Activated CD4-positive, alpha-beta T cell treated with anti-CD3 and anti-CD28 coated beads, Interleukin-2, amount 10 ng/mL, durations not matched to agents 24 days and 14 days (primary cell): ENCODE data around the gene HSF2BP. TPM values are rescaled to one million over a fixed set of nuclear protein-coding genes. Genes with fewer than 3 reads are reported as not detected.
A peak's percentile ranks its signal among the peaks of the same experiment; 100 is the strongest.

Experiments
- DNase-seq: peaks from one replicate; pipeline ENCODE4 v3.0.0; 2022
- H3K27ac Mint-ChIP-seq: one replicate; pipeline ENCODE4 v1.8.0; 2022; ENCODE audit warnings: mild to moderate bottlenecking, mixed read lengths
- H3K27me3 Mint-ChIP-seq: one replicate; pipeline ENCODE4 v1.8.0; 2022; ENCODE audit warnings: mixed read lengths
- H3K36me3 Mint-ChIP-seq: one replicate; pipeline ENCODE4 v1.8.0; 2022; ENCODE audit warnings: low read depth, mild to moderate bottlenecking, mixed read lengths
- H3K4me1 Mint-ChIP-seq: one replicate; pipeline ENCODE4 v1.8.0; 2021; ENCODE audit warnings: mixed read lengths
- H3K4me3 Mint-ChIP-seq: one replicate; pipeline ENCODE4 v1.8.0; 2022; ENCODE audit warnings: mild to moderate bottlenecking, moderate library complexity, mixed read lengths
- H3K9me3 Mint-ChIP-seq: one replicate; pipeline ENCODE4 v1.8.0; 2021; ENCODE audit warnings: mixed read lengths
- intact Hi-C: fragments of 100-400 bp; cut with micrococcal nuclease; formaldehyde crosslinking; loops from one replicate; pipeline ENCODE4 v1.15.1; 2023
- total RNA-seq: library from RNA; stranded (reverse); gene quantifications from 2 replicates; pipeline ENCODE4 v1.2.3, GENCODE V29; 2022

The HSF2BP gene
- total RNA-seq, 1 donor from 2014 or later, result 1.3 TPM

DNA sequence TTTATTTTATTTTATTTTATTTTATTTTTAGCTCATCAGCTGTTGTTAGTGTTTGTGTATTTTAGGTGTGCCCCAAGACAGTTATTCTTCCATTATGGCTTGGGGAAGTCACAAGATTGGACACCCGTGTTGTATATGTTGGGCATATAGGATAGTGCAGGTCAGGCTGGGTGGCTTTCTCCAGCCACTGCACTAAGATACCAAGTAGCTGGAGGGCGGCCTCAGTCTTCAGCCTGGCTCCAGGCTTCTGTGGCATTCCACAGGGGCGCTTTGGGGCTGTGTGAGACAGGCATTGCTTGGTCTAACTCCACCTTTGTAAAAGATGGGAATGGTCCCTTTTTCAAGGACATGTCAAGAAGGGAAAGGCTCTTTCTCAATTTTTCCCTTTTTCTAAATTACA, 16.6 kb upstream of the HSF2BP start:
- no peak overlapping the region for H3K27ac Mint-ChIP-seq
- H3K36me3 Mint-ChIP-seq, result peaks cover 67% of the 10 kb centered on the region
- H3K27me3 Mint-ChIP-seq, result no peaks in the 10 kb centered on the region
- DNase-seq, result no peak
- intact Hi-C loops, result no loop called here
- peaks cover 7% of the 10 kb centered on the region for H3K4me1 Mint-ChIP-seq
- H3K4me3 Mint-ChIP-seq, result no peak overlapping the region
- H3K9me3 Mint-ChIP-seq, result no peaks in the 10 kb centered on the region

DNA sequence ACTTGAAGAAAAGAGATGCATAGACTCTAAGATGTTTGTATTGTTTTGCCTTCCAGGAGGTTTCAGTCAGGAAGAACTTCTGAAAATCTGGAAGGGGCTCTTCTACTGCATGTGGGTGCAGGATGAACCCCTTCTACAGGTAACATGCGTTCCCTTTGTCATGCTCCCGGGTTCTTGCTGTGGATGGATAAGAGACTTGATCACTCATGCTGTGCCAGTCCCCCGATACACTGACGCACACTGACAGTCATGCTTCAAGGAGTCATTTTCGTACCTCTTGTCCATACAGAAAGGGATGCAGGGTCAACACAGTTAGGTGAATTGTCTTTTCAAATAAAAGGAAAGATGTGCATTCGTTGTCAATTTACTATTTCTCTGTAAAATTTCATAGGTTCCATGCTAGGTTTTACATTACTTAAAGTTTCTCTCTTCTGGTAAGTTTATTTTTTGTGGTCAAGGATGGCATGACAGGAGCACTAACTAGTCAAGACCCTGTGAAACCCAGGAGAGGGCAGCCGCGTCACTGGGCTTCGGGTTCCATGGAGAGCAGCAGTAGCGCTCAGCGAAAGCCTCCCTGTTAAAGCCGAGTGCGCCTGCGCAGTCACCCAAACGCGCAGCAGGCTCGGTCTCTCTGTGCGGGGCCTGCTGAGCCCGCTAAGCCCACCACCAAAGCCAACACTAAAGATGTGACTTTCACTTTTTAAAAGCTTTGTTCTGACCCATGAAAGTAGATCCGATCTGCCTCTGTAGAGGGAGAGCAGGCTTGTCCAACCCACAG, 10.7 kb upstream of the HSF2BP start:
- peaks cover 16% of the 10 kb centered on the region for H3K4me1 Mint-ChIP-seq
- no peaks in the 10 kb centered on the region for H3K9me3 Mint-ChIP-seq
- H3K27me3 Mint-ChIP-seq, result no peaks in the 10 kb centered on the region
- DNase-seq, result no peak
- no peak overlapping the region for H3K27ac Mint-ChIP-seq
- H3K4me3 Mint-ChIP-seq, result no peak overlapping the region
- intact Hi-C loops, result loop anchor here (10.0 kb wide), 1 partner anchor 115 kb away; the partner anchor contains the start of gene RRP1
- H3K36me3 Mint-ChIP-seq, result peaks cover 52% of the 10 kb centered on the region

DNA sequence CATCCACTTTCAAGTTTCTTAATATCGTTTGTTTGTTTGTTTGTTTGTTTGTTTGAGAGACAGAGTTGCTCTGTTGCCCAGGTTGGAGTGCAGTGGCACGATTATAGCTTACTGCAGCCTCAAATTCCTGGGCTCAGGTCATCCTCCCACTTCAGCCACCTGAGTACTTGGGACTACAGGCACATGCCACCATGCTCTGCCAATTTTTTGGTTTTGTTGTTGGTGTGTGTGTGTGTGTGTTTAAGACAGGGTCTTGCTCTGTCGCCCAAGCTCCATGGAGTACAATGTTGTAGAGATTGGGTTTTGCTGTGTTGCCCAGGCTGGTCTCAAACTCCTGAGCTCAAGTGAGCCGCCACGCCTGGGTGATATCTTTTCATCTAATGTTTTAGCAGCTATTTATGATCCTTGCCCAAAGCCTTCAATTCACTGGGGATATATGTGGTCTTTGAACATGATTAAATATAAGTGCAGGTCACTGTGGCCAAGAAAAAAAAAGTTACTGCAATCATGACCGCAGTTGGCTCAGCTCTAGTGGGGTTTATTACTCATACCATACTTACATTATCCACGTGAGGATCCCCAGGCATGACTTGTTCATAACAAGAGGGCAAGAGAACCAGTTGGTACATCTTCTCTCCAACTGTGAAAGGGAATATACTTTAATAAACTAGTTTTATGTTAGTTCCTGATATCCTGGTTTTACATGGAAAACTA, 8.1 kb upstream of the HSF2BP start:
- Mint-ChIP-seq H3K36me3 (peaks cover 57% of the 10 kb centered on the region), H3K9me3 (no peaks in the 10 kb centered on the region), H3K27ac (peak overlapping the region; percentile 17), H3K4me3 (no peak overlapping the region), H3K4me1 (peaks cover 32% of the 10 kb centered on the region), H3K27me3 (no peaks in the 10 kb centered on the region)
- intact Hi-C loops, result loop anchor here (10.0 kb wide), 1 partner anchor 117 kb away; the partner anchor contains the start of gene RRP1
- DNase-seq, result no peak

DNA sequence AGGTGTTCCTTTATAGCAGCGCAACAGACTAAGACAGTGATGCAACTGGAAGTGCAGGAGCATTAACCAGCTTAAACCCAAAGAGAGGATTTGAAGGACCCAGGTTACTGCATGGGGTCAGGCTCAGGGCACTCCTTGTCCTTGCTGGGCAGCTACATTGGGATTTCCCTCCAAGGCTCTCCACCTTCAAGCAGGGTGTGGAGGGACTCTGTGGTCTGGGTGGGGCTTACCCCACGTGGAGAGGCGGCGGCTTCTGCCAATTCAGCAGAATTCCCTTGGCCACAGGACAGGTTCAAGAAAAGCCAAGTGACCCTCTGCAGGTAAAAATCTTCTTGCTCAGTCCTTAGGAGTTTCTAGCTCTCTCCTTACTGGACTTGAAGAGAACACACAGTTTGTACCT, 6.6 kb upstream of the HSF2BP start:
- intact Hi-C loops, result loop anchor here (10.0 kb wide), 1 partner anchor 119 kb away; the partner anchor contains the start of gene RRP1
- Mint-ChIP-seq H3K9me3 (no peaks in the 10 kb centered on the region), H3K4me3 (no peak overlapping the region), H3K36me3 (peaks cover 56% of the 10 kb centered on the region), H3K4me1 (peaks cover 46% of the 10 kb centered on the region), H3K27ac (no peak overlapping the region), H3K27me3 (no peaks in the 10 kb centered on the region)
- no peak for DNase-seq

DNA sequence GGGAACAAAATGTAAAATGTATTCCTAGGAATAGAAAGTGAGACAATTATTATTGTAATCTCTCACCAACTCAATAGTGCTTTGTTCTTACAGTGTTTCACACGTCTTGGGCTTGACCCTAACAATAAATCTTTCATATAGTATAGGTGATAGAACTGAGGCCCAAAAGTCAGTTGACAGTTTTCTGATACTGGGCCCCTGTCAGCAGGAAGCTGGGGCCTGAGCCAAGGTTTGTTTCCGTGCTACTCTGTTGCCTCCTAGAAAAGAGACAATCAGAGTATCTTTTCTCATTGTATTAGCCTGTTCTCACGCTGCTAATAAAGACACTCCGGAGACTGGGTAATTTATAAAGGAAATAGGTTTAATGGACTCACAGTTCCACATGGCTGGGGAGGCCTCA, 5.1 kb upstream of the HSF2BP start:
- no peak overlapping the region for H3K4me3 Mint-ChIP-seq
- no peak for DNase-seq
- intact Hi-C loops, result loop anchor here (5.0 to 10.0 kb wide), 2 partner anchors 63 to 120 kb away; partner anchors contain the start of gene RRP1
- no peak overlapping the region for H3K27ac Mint-ChIP-seq
- H3K4me1 Mint-ChIP-seq, result peaks cover 49% of the 10 kb centered on the region
- no peaks in the 10 kb centered on the region for H3K9me3 Mint-ChIP-seq
- H3K36me3 Mint-ChIP-seq, result peaks cover 58% of the 10 kb centered on the region
- no peaks in the 10 kb centered on the region for H3K27me3 Mint-ChIP-seq

DNA sequence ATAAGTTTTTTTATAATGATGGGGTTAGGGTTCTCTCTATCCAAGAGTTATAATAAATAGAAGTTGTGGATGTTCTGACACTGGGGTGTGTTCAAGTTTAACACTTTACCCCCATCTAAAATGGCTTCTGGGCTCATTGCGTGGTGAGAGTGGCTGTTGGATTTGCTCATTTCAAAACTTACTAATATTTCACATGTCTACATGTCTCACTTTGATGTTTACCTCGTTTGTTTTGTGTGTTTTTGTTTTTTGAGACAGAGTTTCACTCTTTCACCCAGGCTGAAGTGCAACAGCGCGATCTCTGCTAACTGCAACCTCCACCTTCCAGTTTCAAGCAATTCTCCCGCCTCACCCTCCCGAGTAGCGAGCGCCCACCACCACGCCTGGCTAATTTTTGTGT, 3.7 kb upstream of the HSF2BP start:
- H3K9me3 Mint-ChIP-seq, result no peaks in the 10 kb centered on the region
- peaks cover 52% of the 10 kb centered on the region for H3K4me1 Mint-ChIP-seq
- no peak for DNase-seq
- peak overlapping the region; percentile 39 for H3K27ac Mint-ChIP-seq
- no peaks in the 10 kb centered on the region for H3K27me3 Mint-ChIP-seq
- intact Hi-C loops, result loop anchor here (5.0 to 10.0 kb wide), 2 partner anchors 64 to 122 kb away; partner anchors contain the start of gene RRP1
- no peak overlapping the region for H3K4me3 Mint-ChIP-seq
- H3K36me3 Mint-ChIP-seq, result peaks cover 58% of the 10 kb centered on the region

DNA sequence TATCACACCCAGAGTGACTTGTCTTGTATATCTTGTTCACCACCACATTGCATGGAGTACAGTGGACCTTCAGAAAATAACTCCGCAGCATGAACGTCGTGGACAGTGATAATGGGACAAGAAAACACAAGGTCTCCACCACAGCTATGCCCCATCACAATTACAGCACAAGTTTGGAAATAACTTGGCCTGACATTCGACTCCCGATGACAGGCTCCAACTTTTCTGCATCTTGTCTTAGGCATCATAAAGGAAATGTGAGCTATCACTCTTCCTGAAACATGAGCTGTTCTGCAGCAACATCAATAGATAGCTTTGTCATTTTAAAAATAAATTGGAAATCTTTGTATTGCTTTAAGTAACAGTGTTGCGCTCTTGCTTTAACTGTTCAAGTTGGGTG, 3.0 kb upstream of the HSF2BP start:
- Mint-ChIP-seq H3K9me3 (no peaks in the 10 kb centered on the region), H3K4me1 (peaks cover 51% of the 10 kb centered on the region), H3K4me3 (peak overlapping the region; percentile 96), H3K27ac (no peak overlapping the region), H3K36me3 (peaks cover 56% of the 10 kb centered on the region), H3K27me3 (no peaks in the 10 kb centered on the region)
- intact Hi-C loops, result loop anchor here (5.0 to 10.0 kb wide), 2 partner anchors 65 to 123 kb away; partner anchors contain the start of gene RRP1
- DNase-seq, result no peak

DNA sequence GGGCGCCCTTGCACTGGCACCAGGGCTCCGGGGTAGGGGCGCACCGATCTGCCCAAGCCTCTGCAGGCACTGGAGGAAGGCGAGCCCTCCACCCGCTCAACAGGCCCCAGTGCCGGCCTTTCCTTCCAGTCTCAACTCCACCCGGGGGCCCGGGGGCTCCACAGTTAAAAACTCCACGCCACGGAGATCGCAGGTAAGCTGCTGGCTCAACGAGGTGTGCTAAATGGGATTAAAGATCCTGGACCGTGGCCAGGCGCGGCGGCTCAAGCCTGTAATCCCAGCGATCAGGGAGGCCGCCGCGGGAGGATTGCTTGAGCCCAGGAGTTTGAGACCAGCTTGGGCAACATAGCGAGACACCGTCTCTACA, 536 bp downstream of the HSF2BP start:
- H3K4me3 Mint-ChIP-seq, result peak overlapping the region; percentile 96
- intact Hi-C loops, result no loop called here
- no peaks in the 10 kb centered on the region for H3K9me3 Mint-ChIP-seq
- H3K36me3 Mint-ChIP-seq, result peaks cover 26% of the 10 kb centered on the region
- no peak for DNase-seq
- peaks cover 39% of the 10 kb centered on the region for H3K4me1 Mint-ChIP-seq
- H3K27ac Mint-ChIP-seq, result peak overlapping the region; percentile 95
- H3K27me3 Mint-ChIP-seq, result no peaks in the 10 kb centered on the region

DNA sequence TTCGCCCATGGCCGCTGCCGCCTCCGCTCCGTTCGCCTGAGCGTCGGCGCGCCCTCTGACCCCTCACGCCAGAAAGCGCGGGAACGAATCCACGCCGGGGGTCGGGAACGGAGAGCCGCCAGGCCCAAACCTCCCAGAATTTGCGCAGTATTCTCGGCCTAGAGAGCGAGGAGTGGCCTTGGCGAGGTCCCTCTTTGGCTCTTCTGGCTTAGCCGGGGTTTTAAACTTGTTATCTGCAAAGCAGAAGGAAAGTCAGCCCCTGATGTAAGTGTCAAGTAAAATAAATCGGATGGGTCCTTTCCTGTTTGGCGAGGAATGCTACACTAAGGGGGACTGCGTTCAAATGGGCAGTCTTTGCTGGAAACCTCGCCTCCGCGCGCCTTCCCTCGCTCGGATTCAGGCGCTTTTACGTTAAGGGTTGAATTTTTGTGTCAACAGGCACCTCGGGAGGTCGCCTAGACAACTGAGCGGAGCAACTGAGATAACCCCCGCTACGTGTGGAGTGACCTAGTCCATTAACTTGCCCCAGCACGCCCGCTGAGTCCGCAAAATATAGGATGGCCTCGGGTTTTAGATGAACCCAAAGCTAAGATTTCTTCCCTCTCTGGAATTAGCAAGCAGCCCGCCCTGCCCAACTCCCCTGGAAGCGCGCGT, 1.1 kb downstream of the HSF2BP start:
- Mint-ChIP-seq H3K4me3 (no peak overlapping the region), H3K27me3 (no peaks in the 10 kb centered on the region), H3K36me3 (peaks cover 25% of the 10 kb centered on the region), H3K4me1 (peaks cover 41% of the 10 kb centered on the region), H3K9me3 (no peaks in the 10 kb centered on the region), H3K27ac (no peak overlapping the region)
- DNase-seq, result no peak
- intact Hi-C loops, result no loop called here

DNA sequence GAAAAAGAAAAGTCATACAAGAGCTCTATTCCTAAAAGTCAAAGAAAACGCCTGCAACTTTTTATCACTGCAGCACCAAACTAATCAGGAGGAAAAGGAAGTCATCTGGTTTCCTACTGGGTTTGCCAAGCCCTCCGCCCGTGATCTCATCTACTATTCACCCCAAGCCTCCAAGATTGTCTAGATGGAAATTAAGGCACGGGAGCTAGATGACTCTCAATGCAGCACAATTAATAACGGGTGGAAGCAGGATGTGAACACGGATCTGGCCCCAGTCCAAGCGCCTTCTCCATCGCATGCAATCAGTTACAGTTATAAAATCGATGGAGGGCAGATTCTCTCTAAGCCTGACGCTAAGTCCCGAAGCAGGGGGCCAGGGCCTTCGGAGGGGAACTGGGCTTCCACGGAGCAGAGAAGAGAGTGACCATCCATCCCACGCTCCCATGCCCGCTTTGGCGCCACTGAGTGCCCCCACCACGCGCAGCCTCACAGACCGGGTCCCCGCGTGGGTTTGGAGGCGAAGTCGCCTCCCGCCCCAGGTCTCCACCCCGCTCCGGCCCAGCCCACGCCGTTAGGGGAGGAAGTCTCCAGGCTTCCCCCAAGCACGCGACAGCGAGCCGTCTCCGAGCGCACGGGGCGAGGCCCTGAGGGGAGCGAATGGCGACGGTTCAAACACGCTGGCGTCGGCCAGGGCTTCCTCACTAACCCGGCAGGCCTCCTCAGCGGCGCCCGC, 1.8 kb downstream of the HSF2BP start:
- no peaks in the 10 kb centered on the region for H3K27me3 Mint-ChIP-seq
- H3K36me3 Mint-ChIP-seq, result peaks cover 19% of the 10 kb centered on the region
- intact Hi-C loops, result no loop called here
- H3K27ac Mint-ChIP-seq, result peak overlapping the region; percentile 4
- H3K4me3 Mint-ChIP-seq, result peak overlapping the region; percentile 4
- H3K9me3 Mint-ChIP-seq, result no peaks in the 10 kb centered on the region
- H3K4me1 Mint-ChIP-seq, result peaks cover 34% of the 10 kb centered on the region
- no peak for DNase-seq

DNA sequence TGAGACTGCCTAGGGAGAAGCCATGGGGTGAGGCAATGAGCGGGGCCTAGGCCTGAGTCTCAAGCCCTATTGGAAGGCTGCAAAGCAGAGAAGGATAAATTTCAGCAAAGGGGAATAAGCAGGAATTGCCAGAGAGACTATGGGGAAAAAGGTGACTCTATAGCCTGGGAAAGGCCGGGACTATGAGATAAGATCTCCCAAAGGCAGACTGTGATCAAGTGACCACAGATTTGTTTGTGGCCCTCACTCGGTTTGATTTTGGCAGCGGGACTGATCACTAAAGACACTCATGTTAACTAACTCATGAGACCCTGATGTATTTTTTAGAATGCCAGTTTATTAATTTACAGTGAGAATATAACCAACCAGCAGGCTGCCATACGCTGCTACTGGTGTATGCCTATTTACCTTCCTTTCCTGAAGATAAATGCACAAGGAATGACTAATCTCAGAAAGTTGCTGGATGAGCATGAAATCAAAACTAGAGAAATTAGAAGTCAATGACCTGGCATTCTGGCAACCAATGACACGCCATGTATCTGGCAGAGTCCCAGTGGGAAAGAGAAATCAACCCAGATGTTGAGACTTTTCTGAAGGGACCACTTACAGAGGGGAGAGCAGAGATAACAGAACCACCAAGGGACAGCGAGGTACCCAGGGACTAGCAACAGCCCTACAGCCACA, 4.3 kb downstream of the HSF2BP start:
- Mint-ChIP-seq H3K36me3 (no peaks in the 10 kb centered on the region), H3K27ac (no peak overlapping the region)
- intact Hi-C loops, result no loop called here

DNA sequence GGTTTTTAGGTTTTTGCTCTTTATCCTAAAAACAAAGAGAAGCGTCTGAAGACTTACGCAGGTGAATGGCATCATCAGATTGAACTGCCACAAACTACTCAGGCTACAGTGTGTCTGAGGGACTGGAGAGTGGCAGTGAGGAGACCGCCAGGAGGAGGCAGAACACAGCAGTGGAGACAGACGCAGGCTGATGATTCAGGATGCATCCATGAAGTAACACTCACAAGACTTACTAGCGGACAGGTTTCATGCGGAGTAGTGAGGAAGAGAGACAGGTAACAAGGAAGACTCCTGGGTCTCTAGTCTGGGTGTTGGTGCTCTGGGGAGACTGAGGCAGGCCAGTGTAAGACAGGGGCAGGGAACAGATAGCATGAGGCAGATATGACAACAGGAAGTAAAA, 5.7 kb downstream of the HSF2BP start:
- DNase-seq, result no peak
- intact Hi-C loops, result no loop called here
- H3K9me3 Mint-ChIP-seq, result no peaks in the 10 kb centered on the region
- H3K27ac Mint-ChIP-seq, result no peak overlapping the region
- peaks cover 8% of the 10 kb centered on the region for H3K4me1 Mint-ChIP-seq
- H3K36me3 Mint-ChIP-seq, result no peaks in the 10 kb centered on the region
- no peak overlapping the region for H3K4me3 Mint-ChIP-seq
- H3K27me3 Mint-ChIP-seq, result peaks cover 2% of the 10 kb centered on the region

More for the DNA sequence above, 4.3 kb downstream of the HSF2BP start:
- Mint-ChIP-seq H3K4me3 (no peak overlapping the region), H3K9me3 (no peaks in the 10 kb centered on the region), H3K27me3 (no peaks in the 10 kb centered on the region), H3K4me1 (peaks cover 13% of the 10 kb centered on the region)
- no peak for DNase-seq

DNA sequence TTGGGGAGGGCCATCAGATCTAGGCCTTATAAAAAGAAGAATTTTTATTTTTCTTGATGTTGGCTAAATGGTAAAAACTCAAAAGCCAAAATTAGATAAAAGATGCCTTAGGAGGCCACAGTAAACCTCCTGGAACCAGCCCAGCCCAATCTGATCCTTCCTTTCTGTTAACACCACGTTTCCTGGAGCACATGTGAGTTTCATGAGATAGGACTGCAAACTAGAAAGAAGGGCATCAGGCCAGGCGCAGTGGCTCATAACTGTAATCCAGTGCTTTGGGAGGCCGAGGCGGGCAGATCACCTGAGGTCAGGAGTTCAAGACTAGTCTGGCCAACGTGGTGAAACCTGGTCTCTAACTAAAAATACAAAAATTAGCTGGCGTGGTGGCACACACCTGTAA, 6.7 kb downstream of the HSF2BP start:
- Mint-ChIP-seq H3K4me1 (peaks cover 8% of the 10 kb centered on the region), H3K36me3 (no peaks in the 10 kb centered on the region), H3K4me3 (no peak overlapping the region), H3K9me3 (no peaks in the 10 kb centered on the region), H3K27me3 (peaks cover 9% of the 10 kb centered on the region), H3K27ac (no peak overlapping the region)
- DNase-seq, result no peak
- intact Hi-C loops, result no loop called here
